Testis (tissue), 3 donors: ENCODE results near the gene PLXNB3. TPM values are rescaled to one million over a fixed set of nuclear protein-coding genes. Genes with fewer than 3 reads are reported as not detected.
"Not testable (repeated sequence)": the region's sequence is repeated elsewhere in the genome, so short reads cannot be mapped to it uniquely, and the experiment has no call there.

ENCODE experiments used
- DNase-seq: peaks from one replicate; pipeline ENCODE4 v3.0.0-alpha.2; 2019
- H3K27ac ChIP-seq, 2 donors: fragments of 200-600 bp; sonication (generic); one replicate each; pipeline ENCODE4 v1.5.1; 2019
- H3K27me3 ChIP-seq: fragments of 200-600 bp; sonication (generic); one replicate; pipeline ENCODE4 v1.5.1; 2019
- H3K36me3 ChIP-seq: fragments of 200-600 bp; sonication (generic); one replicate; pipeline ENCODE4 v1.5.1; 2017; ENCODE audit warnings: low read depth; ENCODE audit errors: missing control alignments
- H3K4me1 ChIP-seq: fragments of 200-600 bp; sonication (generic); one replicate; pipeline ENCODE4 v1.5.1; 2019
- H3K4me3 ChIP-seq, 2 donors: fragments of 200-600 bp; sonication (generic); one replicate each; pipeline ENCODE4 v1.5.1; 2017 to 2019
- H3K9me3 ChIP-seq: fragments of 200-600 bp; sonication (generic); one replicate; pipeline ENCODE4 v1.5.1; 2017
- CTCF ChIP-seq, 3 experiments: fragments of 450-650 bp in 2 of 3; fragments of 200-600 bp in 1 of 3; sonication (generic) in 1 of 3; IDR thresholded peaks; one replicate each; pipeline ENCODE4 v1.5.1; 2016 to 2019; ENCODE audit warnings: antibody characterized with exemption in 3 of 3, mild to moderate bottlenecking in 2 of 3, moderate library complexity in 1 of 3
- POLR2A ChIP-seq: fragments of 450-650 bp; IDR thresholded peaks from one replicate; pipeline ENCODE4 v1.6.1; 2017; ENCODE audit warnings: antibody characterized with exemption, mild to moderate bottlenecking, moderate library complexity
- WGBS, 2 donors: methylation state at CpG; one replicate each; pipeline ENCODE4 v1.1.5; 2018; 5-methylcytosine and 5-hydroxymethylcytosine counted together
- intact Hi-C: fragments of 100-400 bp; cut with DNase I; formaldehyde crosslinking; loops from one replicate; pipeline ENCODE4 v1.15.1; 2023; ENCODE audit warnings: low total_unique reads
- polyA plus RNA-seq: library from polyadenylated mRNA; stranded (reverse); fragments of 350-450 nt; fragmentation: Illumina TruSeq; extraction: RNeasy Lipid Tissue Mini Kit (QIAGEN cat#74804); gene quantifications from one replicate; pipeline ENCODE4 v1.2.3, GENCODE V29; 2014; ENCODE audit warnings: low read depth, low replicate concordance; ENCODE audit not compliant: insufficient read depth
- total RNA-seq, 2 donors: library from RNA; depleted of rRNA; stranded (reverse); fragments of >200 nt; gene quantifications; one replicate each; pipeline ENCODE4 v1.2.3, GENCODE V29; 2016

Gene PLXNB3
- total and polyA plus RNA-seq, 3 donors from 2014 or later: 28.0 to 57.9 (median 49.3) TPM

GRCh38 chrX:153740631-153741222 lies 23.3 kb upstream of the PLXNB3 start:
- no peaks in the 10 kb centered on the region for H3K27me3 ChIP-seq
- H3K9me3 ChIP-seq: no peaks in the 10 kb centered on the region
- no peak overlapping the region for H3K4me3 ChIP-seq
- H3K36me3 ChIP-seq: no peaks in the 10 kb centered on the region
- 62% methylated on average over 6 of the region's 16 CpGs; no CpG with 5 or more reads in 1 of the 2 donors for WGBS, 2 donors
- intact Hi-C loops: no loop called here
- no peak for DNase-seq
- H3K27ac ChIP-seq: no peak overlapping the region
- no peak for TF ChIP-seq POLR2A
- H3K4me1 ChIP-seq: peaks cover 4% of the 10 kb centered on the region

GRCh38 chrX:153741446-153741845 lies 22.6 kb upstream of the PLXNB3 start:
- no peaks in the 10 kb centered on the region for H3K27me3 ChIP-seq
- H3K4me3 ChIP-seq: no peak overlapping the region
- H3K27ac ChIP-seq: no peak overlapping the region
- peaks cover 4% of the 10 kb centered on the region for H3K4me1 ChIP-seq
- WGBS, 2 donors: 89% methylated on average over 12 of the region's 14 CpGs; no CpG with 5 or more reads in 1 of the 2 donors
- no peaks in the 10 kb centered on the region for H3K36me3 ChIP-seq
- intact Hi-C loops: no loop called here
- DNase-seq: no peak
- H3K9me3 ChIP-seq: no peaks in the 10 kb centered on the region
- TF ChIP-seq POLR2A (no peak), CTCF (IDR thresholded peaks at IDR 0.05) (no peak)

GRCh38 chrX:153742111-153742510 lies 21.9 kb upstream of the PLXNB3 start:
- DNase-seq, H3K9me3 ChIP-seq, H3K27ac ChIP-seq, intact Hi-C loops, H3K4me1 ChIP-seq, H3K36me3 ChIP-seq, H3K27me3 ChIP-seq, H3K4me3 ChIP-seq: not testable (repeated sequence)
- 90 to 97% methylated on average over 2 to 13 of the region's 14 CpGs for WGBS, 2 donors

GRCh38 chrX:153742796-153743467 lies 21.1 kb upstream of the PLXNB3 start:
- intact Hi-C loops, H3K36me3 ChIP-seq, H3K27me3 ChIP-seq, H3K9me3 ChIP-seq, DNase-seq, H3K4me1 ChIP-seq, H3K27ac ChIP-seq, H3K4me3 ChIP-seq: not testable (repeated sequence)
- WGBS, 2 donors: 60% methylated on average over 18 of the region's 32 CpGs; no CpG with 5 or more reads in 1 of the 2 donors

- H3K36me3 ChIP-seq, H3K4me3 ChIP-seq, H3K27me3 ChIP-seq, intact Hi-C loops, H3K4me1 ChIP-seq, H3K9me3 ChIP-seq: not testable (repeated sequence)
- peak overlapping the region in 1 of 2 donors; percentile 50 for H3K27ac ChIP-seq
- 51 to 70% methylated on average over 2 to 12 of the region's 35 CpGs for WGBS, 2 donors
- peak; percentile 84 for DNase-seq
Observed at GRCh38 chrX:153743468-153744209, 20.4 kb upstream of the PLXNB3 start.

- no peaks in the 10 kb centered on the region for H3K36me3 ChIP-seq
- 36 to 42% methylated on average over 11 to 22 of the region's 38 CpGs for WGBS, 2 donors
- TF ChIP-seq POLR2A (no peak), CTCF (IDR thresholded peaks at IDR 0.05) (no peak)
- no peak overlapping the region for H3K4me3 ChIP-seq
- DNase-seq: no peak
- no peaks in the 10 kb centered on the region for H3K27me3 ChIP-seq
- H3K4me1 ChIP-seq: peaks cover 4% of the 10 kb centered on the region
- no peaks in the 10 kb centered on the region for H3K9me3 ChIP-seq
- intact Hi-C loops: no loop called here
- H3K27ac ChIP-seq: peak overlapping the region in 1 of 2 donors; percentile 50
Observed at GRCh38 chrX:153744210-153745066, 19.6 kb upstream of the PLXNB3 start.

GRCh38 chrX:153745067-153745433 lies 19.0 kb upstream of the PLXNB3 start:
- not testable (repeated sequence) for DNase-seq

More at GRCh38 chrX:153745067-153745433, 19.0 kb upstream of the PLXNB3 start:
- H3K4me1 ChIP-seq, H3K9me3 ChIP-seq, H3K27ac ChIP-seq, H3K27me3 ChIP-seq, intact Hi-C loops, H3K36me3 ChIP-seq, H3K4me3 ChIP-seq: not testable (repeated sequence)
- WGBS, 2 donors: 38 to 60% methylated on average over 7 to 9 of the region's 12 CpGs
